Neuronal stem cell (in vitro differentiated cells): Measurements from ENCODE around the gene TPRG1L.

Experiments used
- DNase-seq: peaks from one replicate; pipeline ENCODE4 v3.0.0-alpha.2; 2013; ENCODE audit warnings: low spot score
- H2AFZ ChIP-seq: one replicate; pipeline ENCODE4 v1.6.1; 2013; ENCODE audit warnings: mild to moderate bottlenecking, low read length, inconsistent platforms
- H2AK5ac ChIP-seq: 2 replicates; pipeline ENCODE4 v1.6.1; 2013; ENCODE audit warnings: low read depth, mild to moderate bottlenecking, inconsistent platforms, low read length, moderate library complexity, mixed read lengths
- H2BK120ac ChIP-seq: 2 replicates; pipeline ENCODE4 v1.6.1; 2013; ENCODE audit warnings: low read depth, mild to moderate bottlenecking, inconsistent platforms, low read length, moderate library complexity, mixed read lengths
- H2BK12ac ChIP-seq: one replicate; pipeline ENCODE4 v1.6.1; 2013; ENCODE audit warnings: low read length, inconsistent platforms
- H2BK15ac ChIP-seq: 2 replicates; pipeline ENCODE4 v1.6.1; 2013; ENCODE audit warnings: mild to moderate bottlenecking, low read length, inconsistent platforms, mixed read lengths
- H2BK5ac ChIP-seq: one replicate; pipeline ENCODE4 v1.6.1; 2013; ENCODE audit warnings: inconsistent platforms, mild to moderate bottlenecking, low read length, moderate library complexity
- H3K14ac ChIP-seq: one replicate; pipeline ENCODE4 v1.6.1; 2013; ENCODE audit warnings: low read length, inconsistent platforms
- H3K18ac ChIP-seq: 2 replicates; pipeline ENCODE4 v1.6.1; 2013; ENCODE audit warnings: low read length, inconsistent platforms
- H3K23ac ChIP-seq: 2 replicates; pipeline ENCODE4 v1.6.1; 2013; ENCODE audit warnings: low read depth, mild to moderate bottlenecking, mixed read lengths, low read length, inconsistent platforms; ENCODE audit not compliant: poor library complexity
- H3K27ac ChIP-seq: replicated peaks from 3 replicates; pipeline ENCODE4 v1.5.1; 2013; ENCODE audit warnings: low read length, inconsistent platforms
- H3K27me3 ChIP-seq, 3 experiments: 2 replicates each; pipeline ENCODE4 v1.6.1; 2013; ENCODE audit warnings: low read length in 3 of 3, mild to moderate bottlenecking in 2 of 3, inconsistent platforms in 1 of 3, low read depth in 1 of 3, mixed read lengths in 1 of 3, moderate library complexity in 1 of 3; ENCODE audit not compliant: control insufficient read depth in 3 of 3, insufficient read depth in 3 of 3
- H3K36me3 ChIP-seq, 2 donors: replicated peaks in 1 of 2; 2 replicates each; pipeline ENCODE4 v1.6.1; 2013; ENCODE audit warnings: low read length in 2 of 2; ENCODE audit not compliant: control insufficient read depth in 2 of 2, insufficient read depth in 2 of 2
- H3K4ac ChIP-seq: 2 replicates; pipeline ENCODE4 v1.6.1; 2013; ENCODE audit warnings: inconsistent platforms, mild to moderate bottlenecking, low read length, moderate library complexity
- H3K4me1 ChIP-seq, 2 donors: 1 replicate in 1 of 2; 2 replicates in 1 of 2; pipeline ENCODE4 v1.6.1; 2013; ENCODE audit warnings: low read length in 2 of 2, low read depth in 1 of 2; ENCODE audit not compliant: control insufficient read depth in 2 of 2, insufficient read depth in 1 of 2
- H3K4me2 ChIP-seq: one replicate; pipeline ENCODE4 v1.6.1; 2013; ENCODE audit warnings: mild to moderate bottlenecking, low read length, inconsistent platforms; ENCODE audit not compliant: insufficient read depth, poor library complexity, severe bottlenecking
- H3K4me3 ChIP-seq, 2 donors: 2 replicates each; pipeline ENCODE4 v1.5.1; 2013; ENCODE audit warnings: low read length in 2 of 2, mild to moderate bottlenecking in 2 of 2, inconsistent platforms in 1 of 2, moderate library complexity in 1 of 2
- H3K79me1 ChIP-seq: one replicate; pipeline ENCODE4 v1.6.1; 2013; ENCODE audit warnings: low read depth, mild to moderate bottlenecking, inconsistent platforms, low read length, moderate library complexity
- H3K9ac ChIP-seq: one replicate; pipeline ENCODE4 v1.6.1; 2013; ENCODE audit warnings: mild to moderate bottlenecking, low read depth, low read length, inconsistent platforms; ENCODE audit not compliant: poor library complexity
- H3K9me3 ChIP-seq, 2 donors: replicated peaks in 1 of 2; 2 replicates each; pipeline versions ENCODE3 to v1.6.1; 2013; ENCODE audit warnings: low read length in 2 of 2, mild to moderate bottlenecking in 2 of 2, inconsistent platforms in 1 of 2, low read depth in 1 of 2, mixed read lengths in 1 of 2, moderate library complexity in 1 of 2; ENCODE audit not compliant: control insufficient read depth in 2 of 2, insufficient read depth in 1 of 2
- H4K8ac ChIP-seq: one replicate; pipeline ENCODE4 v1.6.1; 2013; ENCODE audit warnings: low read depth, mild to moderate bottlenecking, inconsistent platforms, low read length, moderate library complexity
- H4K91ac ChIP-seq: one replicate; pipeline ENCODE4 v1.6.1; 2013; ENCODE audit warnings: low read length, low read depth, mild to moderate bottlenecking, inconsistent platforms; ENCODE audit not compliant: poor library complexity
- WGBS, 2 donors: extraction: QIAGEN DNeasy Blood & Tissue Kit; methylation state at CpG; one replicate each; pipeline ENCODE4 v1.1.7; 2013; ENCODE audit warnings: missing lambda C conversion rate in 2 of 2, mixed read lengths in 1 of 2; ENCODE audit not compliant: insufficient read length in 2 of 2, insufficient replicate concordance in 1 of 2; ENCODE audit errors: extremely low coverage in 2 of 2; 5-methylcytosine and 5-hydroxymethylcytosine counted together

The TPRG1L gene

DNA sequence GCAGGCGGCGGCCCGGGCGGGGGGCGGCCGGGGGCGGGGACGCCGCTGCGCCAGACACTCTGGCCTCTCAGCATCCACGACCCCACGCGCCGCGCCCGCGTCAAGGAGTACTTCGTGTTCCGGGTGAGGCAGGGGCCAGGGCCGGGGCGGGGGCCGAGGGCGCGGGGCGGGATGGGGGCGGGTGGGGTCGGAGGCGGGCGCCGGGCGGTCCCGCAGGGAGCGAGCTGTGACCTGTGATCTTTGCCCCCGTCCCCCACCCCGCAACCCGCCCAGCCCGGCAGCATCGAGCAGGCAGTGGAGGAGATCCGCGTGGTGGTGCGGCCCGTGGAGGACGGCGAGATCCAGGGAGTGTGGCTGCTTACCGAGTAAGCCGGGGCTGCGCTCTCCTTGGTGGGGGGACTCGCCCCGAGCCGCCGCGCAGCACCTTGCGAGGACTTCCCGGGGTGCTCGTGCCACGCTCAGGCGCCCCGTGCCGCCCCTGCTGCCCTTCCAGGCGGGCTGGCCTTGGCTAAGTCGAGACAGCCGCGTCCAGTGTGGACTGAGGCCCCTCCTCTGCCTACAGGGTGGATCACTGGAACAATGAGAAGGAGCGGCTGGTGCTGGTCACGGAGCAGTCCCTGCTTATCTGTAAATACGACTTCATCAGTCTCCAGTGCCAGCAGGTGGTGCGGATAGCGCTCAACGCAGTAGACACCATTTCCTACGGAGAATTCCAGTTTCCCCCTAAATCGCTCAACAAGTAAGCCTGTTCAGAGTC lies 514 bp downstream of the TPRG1L start:
- H3K4ac ChIP-seq = no peak overlapping the region
- H2AK5ac ChIP-seq = peak overlapping the region; percentile 79
- H3K36me3 ChIP-seq = peaks cover 26 to 34% of the 10 kb centered on the region in 2 donors
- H3K9me3 ChIP-seq = peaks cover 0 to 2% of the 10 kb centered on the region in 2 donors
- H4K91ac ChIP-seq = no peak overlapping the region
- H3K23ac ChIP-seq = peak overlapping the region; percentile 96
- H3K14ac ChIP-seq = peak overlapping the region; percentile 56
- H3K27ac ChIP-seq = no peak overlapping the region
- H2BK12ac ChIP-seq = no peak overlapping the region
- no CpG with 5 or more reads among the region's 71 CpGs for WGBS, 2 donors
- H3K9ac ChIP-seq = peak overlapping the region; percentile 95
- peaks cover 11 to 14% of the 10 kb centered on the region in 2 donors for H3K4me1 ChIP-seq
- H2BK5ac ChIP-seq = peak overlapping the region; percentile 66
- H3K4me3 ChIP-seq = peak overlapping the region; percentile 89
- H2BK120ac ChIP-seq = no peak overlapping the region
- peak overlapping the region; percentile 35 for H3K18ac ChIP-seq
- H2AFZ ChIP-seq = peak overlapping the region; percentile 83
- H3K4me2 ChIP-seq = peak overlapping the region; percentile 91
- H4K8ac ChIP-seq = no peak overlapping the region
- H3K79me1 ChIP-seq = no peaks in the 10 kb centered on the region
- peaks cover 0 to 2% (median 0%) of the 10 kb centered on the region in 3 experiments for H3K27me3 ChIP-seq
- DNase-seq = no peak
- no peak overlapping the region for H2BK15ac ChIP-seq

DNA sequence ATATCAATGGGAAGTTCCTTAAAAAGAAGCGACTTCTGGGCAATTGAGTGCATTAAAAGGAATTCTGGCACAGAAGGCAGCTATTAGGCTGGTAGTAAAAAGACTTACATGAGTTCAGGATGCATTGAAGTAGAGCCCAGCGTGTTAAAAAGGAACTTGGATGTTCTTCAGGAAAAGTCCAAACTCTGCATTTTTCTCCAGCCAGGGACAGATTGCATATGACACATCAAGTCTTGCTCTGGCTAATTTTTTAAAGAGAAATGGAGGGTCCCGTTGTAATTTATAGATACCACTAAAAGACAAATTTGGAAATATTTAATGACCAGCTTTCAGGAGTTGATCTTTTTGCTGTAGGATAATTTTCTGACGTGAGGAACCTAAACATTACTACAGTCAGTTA lies 1.2 kb downstream of the TPRG1L start:
- H4K8ac ChIP-seq = no peak overlapping the region
- H3K4ac ChIP-seq = no peak overlapping the region
- no peak for DNase-seq
- no CpG with 5 or more reads among the region's 4 CpGs for WGBS, 2 donors
- peaks cover 10 to 11% of the 10 kb centered on the region in 2 donors for H3K4me1 ChIP-seq
- H3K18ac ChIP-seq = no peak overlapping the region
- no peak overlapping the region for H2BK12ac ChIP-seq
- H3K36me3 ChIP-seq = peaks cover 27 to 41% of the 10 kb centered on the region in 2 donors
- H2AFZ ChIP-seq = no peak overlapping the region
- H2BK15ac ChIP-seq = no peak overlapping the region
- H3K14ac ChIP-seq = no peak overlapping the region
- no peak overlapping the region for H3K23ac ChIP-seq
- no peaks in the 10 kb centered on the region for H3K79me1 ChIP-seq
- no peak overlapping the region for H3K27ac ChIP-seq
- peaks cover 0 to 2% of the 10 kb centered on the region in 2 donors for H3K9me3 ChIP-seq
- no peak overlapping the region for H2BK120ac ChIP-seq
- no peak overlapping the region for H3K4me2 ChIP-seq
- no peak overlapping the region for H4K91ac ChIP-seq
- no peak overlapping the region for H2AK5ac ChIP-seq
- H2BK5ac ChIP-seq = no peak overlapping the region
- peaks cover 0 to 2% (median 0%) of the 10 kb centered on the region in 3 experiments for H3K27me3 ChIP-seq
- no peak overlapping the region for H3K9ac ChIP-seq
- H3K4me3 ChIP-seq = peak overlapping the region in 1 of 2 donors; percentile 89

DNA sequence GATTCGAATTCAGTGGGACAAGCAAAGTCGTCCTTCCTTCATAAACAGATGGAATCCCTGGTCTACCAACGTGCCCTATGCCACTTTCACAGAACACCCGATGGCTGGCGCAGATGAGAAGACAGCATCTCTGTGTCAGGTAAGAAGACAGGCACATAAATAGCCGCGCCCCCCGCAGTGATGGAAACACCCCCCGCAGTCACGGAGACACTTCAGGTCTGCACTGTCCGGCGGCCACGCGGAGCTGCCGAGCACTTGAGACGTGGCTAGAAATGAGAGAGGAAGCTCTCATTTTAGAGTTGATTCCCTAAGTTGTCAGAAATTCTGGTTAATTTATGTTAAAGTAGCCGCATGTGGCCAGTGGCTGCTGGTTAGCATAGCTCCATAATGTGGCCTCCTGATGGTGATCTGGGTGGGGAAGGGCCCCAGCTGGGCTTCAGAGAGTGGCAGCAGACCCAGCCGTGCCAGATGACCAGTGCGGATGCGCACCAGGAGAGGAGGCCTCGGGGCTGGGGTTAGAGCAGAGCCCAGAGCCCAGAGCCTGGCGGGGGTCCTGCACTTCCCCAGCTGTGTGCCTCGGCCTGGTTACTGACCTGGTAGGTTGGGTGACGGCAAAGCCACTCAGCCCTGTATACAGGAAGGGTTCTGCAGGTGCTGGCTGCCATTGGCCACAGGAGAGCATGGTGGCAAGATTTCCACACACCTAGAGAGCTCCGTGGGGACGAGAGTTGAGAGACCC lies 2.9 kb downstream of the TPRG1L start:
- H3K9me3 ChIP-seq = no peaks in the 10 kb centered on the region
- H3K4me3 ChIP-seq = no peak overlapping the region
- peak overlapping the region; percentile 2 for H3K23ac ChIP-seq
- H2AFZ ChIP-seq = no peak overlapping the region
- H3K4me2 ChIP-seq = no peak overlapping the region
- no peak overlapping the region for H3K27ac ChIP-seq
- H4K91ac ChIP-seq = no peak overlapping the region
- WGBS, 2 donors = no CpG with 5 or more reads among the region's 26 CpGs
- peaks cover 26 to 53% of the 10 kb centered on the region in 2 donors for H3K36me3 ChIP-seq
- no peak overlapping the region for H2BK5ac ChIP-seq
- H3K14ac ChIP-seq = no peak overlapping the region
- H3K9ac ChIP-seq = no peak overlapping the region
- H2AK5ac ChIP-seq = no peak overlapping the region
- H3K27me3 ChIP-seq = peaks cover 0 to 2% (median 0%) of the 10 kb centered on the region in 3 experiments
- no peaks in the 10 kb centered on the region for H3K79me1 ChIP-seq
- no peak for DNase-seq
- no peak overlapping the region for H3K4ac ChIP-seq
- no peak overlapping the region for H3K18ac ChIP-seq
- H3K4me1 ChIP-seq = peaks cover 10 to 21% of the 10 kb centered on the region in 2 donors
- no peak overlapping the region for H2BK120ac ChIP-seq
- no peak overlapping the region for H2BK12ac ChIP-seq
- H2BK15ac ChIP-seq = no peak overlapping the region
- H4K8ac ChIP-seq = no peak overlapping the region

- H4K8ac ChIP-seq = no peak overlapping the region
- H3K4me2 ChIP-seq = no peak overlapping the region
- H3K23ac ChIP-seq = no peak overlapping the region
- H3K18ac ChIP-seq = no peak overlapping the region
- H3K4ac ChIP-seq = no peak overlapping the region
- H3K9ac ChIP-seq = no peak overlapping the region
- peaks cover 26 to 61% of the 10 kb centered on the region in 2 donors for H3K36me3 ChIP-seq
- H3K27ac ChIP-seq = no peak overlapping the region
- no peak overlapping the region for H2BK120ac ChIP-seq
- no peaks in the 10 kb centered on the region for H3K79me1 ChIP-seq
- no peak overlapping the region for H2AK5ac ChIP-seq
- no peak overlapping the region for H3K14ac ChIP-seq
- no peak overlapping the region for H2AFZ ChIP-seq
- no peak for DNase-seq
- H4K91ac ChIP-seq = no peak overlapping the region
- peaks cover 0 to 2% (median 0%) of the 10 kb centered on the region in 3 experiments for H3K27me3 ChIP-seq
- no peak overlapping the region for H2BK12ac ChIP-seq
- WGBS, 2 donors = no CpG with 5 or more reads among the region's 10 CpGs
- H3K4me1 ChIP-seq = peaks cover 10 to 21% of the 10 kb centered on the region in 2 donors
- no peak overlapping the region for H3K4me3 ChIP-seq
- H2BK15ac ChIP-seq = no peak overlapping the region
- H2BK5ac ChIP-seq = no peak overlapping the region
- no peaks in the 10 kb centered on the region for H3K9me3 ChIP-seq
These were observed 3.6 kb downstream of the TPRG1L start for GRCh38 chr1:3628445-3628844.
